Fibroblast of lung (primary cell): Measurements from ENCODE around the gene RPN1.

ENCODE experiments used
- EZH2 ChIP-seq: IDR thresholded peaks from 2 replicates; pipeline ENCODE4 v1.5.1; 2012; ENCODE audit warnings: low read length, control low read depth, mild to moderate bottlenecking; ENCODE audit errors: missing control alignments
- TF ChIP-seq, protein P1 (sequence below), 2 donors: IDR thresholded peaks in 1 of 2; conservative IDR thresholded peaks in 1 of 2; 1 replicate in 1 of 2; 2 replicates in 1 of 2; pipeline ENCODE4 v1.5.1; 2011 to 2012; ENCODE audit warnings: low read length in 2 of 2, control low read depth in 1 of 2, inconsistent platforms in 1 of 2, low read depth in 1 of 2, mild to moderate bottlenecking in 1 of 2

DNA sequence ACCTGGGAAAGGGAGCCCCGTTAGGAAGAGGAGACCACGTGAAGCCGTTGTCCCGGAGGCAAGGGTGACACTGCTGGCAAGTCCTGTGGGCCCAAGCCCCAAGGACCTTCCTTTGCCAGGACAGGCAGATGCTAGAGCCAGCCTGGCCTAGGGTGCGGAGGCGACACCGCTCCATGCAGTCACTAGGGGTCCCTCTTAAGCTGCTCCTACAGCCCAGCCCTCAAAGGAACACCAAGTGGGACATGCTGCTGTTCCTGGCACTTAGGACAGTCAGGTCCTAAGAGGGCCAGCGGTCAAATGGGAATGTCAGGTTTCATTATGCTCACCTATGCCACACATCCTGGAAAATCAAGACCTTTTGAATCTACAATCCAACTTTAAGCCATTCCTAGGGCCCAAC is 59.7 kb downstream of the RPN1 start:
- TF ChIP-seq, protein P1, sequence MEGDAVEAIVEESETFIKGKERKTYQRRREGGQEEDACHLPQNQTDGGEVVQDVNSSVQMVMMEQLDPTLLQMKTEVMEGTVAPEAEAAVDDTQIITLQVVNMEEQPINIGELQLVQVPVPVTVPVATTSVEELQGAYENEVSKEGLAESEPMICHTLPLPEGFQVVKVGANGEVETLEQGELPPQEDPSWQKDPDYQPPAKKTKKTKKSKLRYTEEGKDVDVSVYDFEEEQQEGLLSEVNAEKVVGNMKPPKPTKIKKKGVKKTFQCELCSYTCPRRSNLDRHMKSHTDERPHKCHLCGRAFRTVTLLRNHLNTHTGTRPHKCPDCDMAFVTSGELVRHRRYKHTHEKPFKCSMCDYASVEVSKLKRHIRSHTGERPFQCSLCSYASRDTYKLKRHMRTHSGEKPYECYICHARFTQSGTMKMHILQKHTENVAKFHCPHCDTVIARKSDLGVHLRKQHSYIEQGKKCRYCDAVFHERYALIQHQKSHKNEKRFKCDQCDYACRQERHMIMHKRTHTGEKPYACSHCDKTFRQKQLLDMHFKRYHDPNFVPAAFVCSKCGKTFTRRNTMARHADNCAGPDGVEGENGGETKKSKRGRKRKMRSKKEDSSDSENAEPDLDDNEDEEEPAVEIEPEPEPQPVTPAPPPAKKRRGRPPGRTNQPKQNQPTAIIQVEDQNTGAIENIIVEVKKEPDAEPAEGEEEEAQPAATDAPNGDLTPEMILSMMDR (conservative IDR thresholded peaks at IDR 0.05 in 1 of 2, IDR thresholded peaks at IDR 0.05 in 1 of 2; ENCODE audit: low read depth in 1 of 2, low read length in 2 of 2) = peak in 1 of 2 donors; percentile 11
- TF ChIP-seq EZH2 = no peak
